ENCODE data around the gene RARB. TPM values are rescaled to one million over a fixed set of nuclear protein-coding genes. Genes with fewer than 3 reads are reported as not detected.

The RARB gene
- polyA plus RNA-seq, 1 donor from 2014 or later = 13.2 TPM

DNA sequence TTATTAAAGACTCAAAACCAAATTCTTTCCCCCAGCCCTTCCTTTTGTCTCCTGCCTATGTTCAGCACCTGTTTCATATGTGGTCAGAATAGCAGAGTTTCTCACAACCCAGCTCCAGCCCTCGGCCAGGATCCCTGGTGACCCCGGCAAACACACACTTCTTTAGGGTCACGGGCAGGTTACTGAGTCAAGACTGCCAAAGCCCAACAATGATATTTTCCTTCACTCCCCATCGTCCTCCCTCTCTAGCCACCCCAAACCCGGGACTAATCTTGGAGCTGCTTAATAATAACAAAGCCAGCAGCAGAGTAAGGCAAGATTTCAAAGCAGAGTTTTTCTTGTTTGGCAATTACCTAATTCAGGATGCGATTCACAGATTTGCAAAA is 25.5 kb downstream of the RARB start:
- H3K36me3 ChIP-seq (ENCODE audit: insufficient read depth, low read length) = no peaks in the 10 kb centered on the region
- H3K79me2 ChIP-seq (replicated peaks; ENCODE audit: insufficient read depth, low read length) = no peaks in the 10 kb centered on the region
- no peaks in the 10 kb centered on the region for H3F3A ChIP-seq (ENCODE audit: insufficient read depth, low read length, poor library complexity, severe bottlenecking)
- H3K9ac ChIP-seq (ENCODE audit: low read length) = no peak overlapping the region
- H4K20me1 ChIP-seq (ENCODE audit: insufficient read depth) = no peaks in the 10 kb centered on the region
- TF ChIP-seq RAD21 (conservative IDR thresholded peaks at IDR 0.05) (no peak), POLR2AphosphoS5 (IDR thresholded peaks at IDR 0.05) (no peak), TAF1 (IDR thresholded peaks at IDR 0.05; ENCODE audit: low read depth) (no peak), MXI1 (conservative IDR thresholded peaks at IDR 0.05; ENCODE audit: poor library complexity, severe bottlenecking) (no peak), EZH2 (IDR thresholded peaks at IDR 0.05; ENCODE audit: borderline replicate concordance, insufficient read depth, low read length, poor library complexity, severe bottlenecking) (no peak)
- H3K27ac ChIP-seq (ENCODE audit: low read length) = no peak overlapping the region
- no peak overlapping the region for H2AFZ ChIP-seq (ENCODE audit: low read depth, low read length)
- no peaks in the 10 kb centered on the region for H3K9me3 ChIP-seq (ENCODE audit: low read length)
- H3K9me2 ChIP-seq (ENCODE audit: insufficient read depth, low read length) = no peaks in the 10 kb centered on the region
- H3K4me3 ChIP-seq (ENCODE audit: low read length) = no peak overlapping the region
- no peaks in the 10 kb centered on the region for H3K27me3 ChIP-seq (ENCODE audit: insufficient read depth, low read depth, low read length)
- no peak overlapping the region for H3K4me2 ChIP-seq (ENCODE audit: low read length)

DNA sequence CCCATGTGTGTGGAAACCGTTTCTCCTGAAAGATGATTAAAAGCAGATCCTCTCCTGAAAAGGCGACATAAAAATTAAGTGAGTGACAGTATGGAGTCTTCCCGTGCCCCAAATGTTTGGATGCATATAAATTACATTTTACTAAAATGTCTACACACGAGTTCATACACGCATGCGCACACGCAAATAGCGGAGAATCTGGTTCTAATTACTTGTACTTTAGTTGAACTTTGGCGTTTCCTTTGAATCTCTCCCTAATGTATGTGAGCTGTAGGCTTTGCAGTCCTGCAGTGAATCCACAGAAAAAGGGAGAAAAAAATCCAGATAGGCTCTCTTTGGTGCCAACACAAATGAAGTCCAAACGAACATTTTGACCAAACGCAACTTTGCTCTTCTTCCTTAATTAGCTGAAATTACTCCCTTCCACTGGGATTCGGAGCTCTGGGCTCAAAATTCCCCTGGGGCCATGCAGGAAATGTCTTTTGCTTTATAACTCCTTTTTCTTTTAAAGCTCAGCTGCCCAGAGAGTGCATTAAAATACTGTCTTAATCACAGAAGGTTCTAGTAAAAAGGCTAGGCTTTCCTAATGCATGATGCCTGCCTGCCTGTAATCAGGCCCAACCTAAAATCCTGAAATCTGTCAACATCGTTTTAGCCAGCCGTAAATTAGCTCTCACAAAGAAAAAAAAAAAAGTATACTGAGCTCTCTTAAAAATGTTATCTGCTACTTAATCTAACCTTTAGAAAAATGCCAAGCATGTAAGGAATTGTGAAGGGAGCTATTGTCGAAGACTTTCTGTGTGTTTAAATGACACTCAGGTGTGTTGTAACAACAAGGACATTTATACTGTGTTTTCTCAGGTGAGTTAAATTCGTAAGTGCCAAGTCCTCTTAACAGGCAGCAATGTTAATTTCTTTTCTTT is 26.2 kb downstream of the RARB start:
- no peak overlapping the region for H3K4me2 ChIP-seq (ENCODE audit: low read length)
- no peaks in the 10 kb centered on the region for H4K20me1 ChIP-seq (ENCODE audit: insufficient read depth)
- H3K27me3 ChIP-seq (ENCODE audit: insufficient read depth, low read depth, low read length) = no peaks in the 10 kb centered on the region
- no peaks in the 10 kb centered on the region for H3K9me3 ChIP-seq (ENCODE audit: low read length)
- no peak overlapping the region for H3K27ac ChIP-seq (ENCODE audit: low read length)
- H3K9ac ChIP-seq (ENCODE audit: low read length) = no peak overlapping the region
- no peaks in the 10 kb centered on the region for H3K9me2 ChIP-seq (ENCODE audit: insufficient read depth, low read length)
- no peaks in the 10 kb centered on the region for H3K36me3 ChIP-seq (ENCODE audit: insufficient read depth, low read length)
- TF ChIP-seq EZH2 (IDR thresholded peaks at IDR 0.05; ENCODE audit: borderline replicate concordance, insufficient read depth, low read length, poor library complexity, severe bottlenecking) (no peak), EP300 (conservative IDR thresholded peaks at IDR 0.05; ENCODE audit: poor library complexity, severe bottlenecking) (no peak)
- H2AFZ ChIP-seq (ENCODE audit: low read depth, low read length) = no peak overlapping the region
- H3K79me2 ChIP-seq (replicated peaks; ENCODE audit: insufficient read depth, low read length) = no peaks in the 10 kb centered on the region
- no peaks in the 10 kb centered on the region for H3F3A ChIP-seq (ENCODE audit: insufficient read depth, low read length, poor library complexity, severe bottlenecking)
- H3K4me3 ChIP-seq (ENCODE audit: low read length) = no peak overlapping the region

DNA sequence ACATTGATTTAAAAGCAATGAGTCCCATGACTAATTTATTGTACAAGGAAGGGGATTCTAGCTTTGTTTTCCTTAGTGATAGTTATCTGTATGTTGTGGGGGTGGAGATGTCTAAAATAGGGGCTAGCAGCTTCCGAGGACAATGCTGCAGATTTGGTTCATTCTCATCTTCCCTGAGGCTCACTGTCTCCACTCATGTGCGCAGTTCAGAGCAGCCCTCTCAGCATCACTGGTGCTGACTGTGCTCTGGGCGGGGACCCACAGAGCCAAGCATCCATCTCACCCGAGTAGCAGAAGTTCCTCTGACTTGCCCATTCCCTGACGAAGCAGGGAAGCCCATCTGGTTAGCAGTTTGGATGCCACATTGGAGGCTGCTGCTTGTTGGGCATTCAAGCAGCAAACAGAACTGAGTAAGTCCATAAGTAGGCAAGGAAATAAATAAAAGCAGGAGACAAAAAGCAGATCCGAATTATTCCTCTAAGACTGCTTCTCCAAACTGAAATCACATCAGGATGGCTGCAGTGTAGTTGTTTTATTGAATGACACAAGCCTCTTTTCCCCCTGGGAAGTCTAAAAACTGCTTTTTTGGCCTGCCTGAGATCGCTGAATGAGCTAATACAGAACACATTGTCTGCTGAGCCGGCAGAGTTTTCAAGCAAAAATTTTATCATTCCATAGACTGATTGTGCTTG is 27.5 kb downstream of the RARB start:
- Histone ChIP-seq H3K27ac (ENCODE audit: low read length) (no peak overlapping the region), H3K9ac (ENCODE audit: low read length) (no peak overlapping the region), H3K79me2 (replicated peaks; ENCODE audit: insufficient read depth, low read length) (no peaks in the 10 kb centered on the region), H3K9me3 (ENCODE audit: low read length) (no peaks in the 10 kb centered on the region), H2AFZ (ENCODE audit: low read depth, low read length) (no peak overlapping the region), H3K4me2 (ENCODE audit: low read length) (no peak overlapping the region), H3K36me3 (ENCODE audit: insufficient read depth, low read length) (no peaks in the 10 kb centered on the region), H3K27me3 (ENCODE audit: insufficient read depth, low read depth, low read length) (no peaks in the 10 kb centered on the region), H3K4me3 (ENCODE audit: low read length) (no peak overlapping the region), H3F3A (ENCODE audit: insufficient read depth, low read length, poor library complexity, severe bottlenecking) (no peaks in the 10 kb centered on the region), H3K9me2 (ENCODE audit: insufficient read depth, low read length) (no peaks in the 10 kb centered on the region), H4K20me1 (ENCODE audit: insufficient read depth) (no peaks in the 10 kb centered on the region)
- TF ChIP-seq POLR2AphosphoS5 (IDR thresholded peaks at IDR 0.05) (no peak), TAF1 (IDR thresholded peaks at IDR 0.05; ENCODE audit: low read depth) (no peak), CTCF (IDR thresholded peaks at IDR 0.05; ENCODE audit: poor library complexity, severe bottlenecking) (no peak), SMC3 (conservative IDR thresholded peaks at IDR 0.05; ENCODE audit: poor library complexity) (no peak)

Data from neural cell (in vitro differentiated cells).